ENCODE results near the gene RHEB. TPM values are rescaled to one million over a fixed set of nuclear protein-coding genes. Genes with fewer than 3 reads are reported as not detected.

The RHEB gene
- total and polyA plus RNA-seq, 2 of the 13 experiments (the other 11 are each of a cell fraction or from before 2014, with no cell fraction given): 55.0 to 77.6 TPM

- no peak for FAIRE-seq
- no TSS peak for BruUV-seq (replicated peaks)
- Histone ChIP-seq H3K4me1 (ENCODE audit: insufficient read depth, low read length) (peaks cover 25% of the 10 kb centered on the region), H3K9me3 (ENCODE audit: low read length) (no peaks in the 10 kb centered on the region), H3K9ac (ENCODE audit: insufficient read depth, low read depth, low read length) (no peak overlapping the region), H3K27me3 (ENCODE audit: control insufficient read depth in 1 of 2, insufficient read depth in 2 of 2, low read length in 2 of 2) (no peaks in the 10 kb centered on the region), H3K27ac (ENCODE audit: extremely low read length, insufficient read depth, low read length) (no peak overlapping the region), H3K4me2 (ENCODE audit: low read depth, low read length) (no peak overlapping the region), H3K4me3 (replicated peaks in 1 of 3; ENCODE audit: insufficient read depth in 1 of 3, low read depth in 2 of 3, low read length in 3 of 3) (no peak overlapping the region), H3K79me2 (ENCODE audit: insufficient read depth, low read length) (peaks cover 40% of the 10 kb centered on the region), H2AFZ (ENCODE audit: low read length) (no peak overlapping the region), H4K20me1 (ENCODE audit: insufficient read depth, low read length) (peaks cover 37% of the 10 kb centered on the region), H3K36me3 (replicated peaks in 1 of 2; ENCODE audit: control insufficient read depth in 1 of 2, insufficient read depth in 2 of 2, low read length in 2 of 2) (peaks cover 3 to 49% of the 10 kb centered on the region in 2 experiments; a peak in 3 of 5 replicates)
- ATAC-seq: no peak
- DNase-seq (ENCODE audit: low spot score): no peak
- TF ChIP-seq ZNF790 (CRISPR knock-in tag; IDR thresholded peaks at IDR 0.05; ENCODE audit: borderline replicate concordance) (no peak), ZBTB39 (CRISPR knock-in tag; IDR thresholded peaks at IDR 0.05) (no peak), ZNF383 (CRISPR knock-in tag; IDR thresholded peaks at IDR 0.05; ENCODE audit: borderline replicate concordance) (no peak), NCOA1 (CRISPR knock-in tag; IDR thresholded peaks at IDR 0.05) (no peak), ZNF350 (CRISPR knock-in tag; IDR thresholded peaks at IDR 0.05; ENCODE audit: borderline replicate concordance, low read depth) (no peak)
- TF ChIP-seq, protein P1, sequence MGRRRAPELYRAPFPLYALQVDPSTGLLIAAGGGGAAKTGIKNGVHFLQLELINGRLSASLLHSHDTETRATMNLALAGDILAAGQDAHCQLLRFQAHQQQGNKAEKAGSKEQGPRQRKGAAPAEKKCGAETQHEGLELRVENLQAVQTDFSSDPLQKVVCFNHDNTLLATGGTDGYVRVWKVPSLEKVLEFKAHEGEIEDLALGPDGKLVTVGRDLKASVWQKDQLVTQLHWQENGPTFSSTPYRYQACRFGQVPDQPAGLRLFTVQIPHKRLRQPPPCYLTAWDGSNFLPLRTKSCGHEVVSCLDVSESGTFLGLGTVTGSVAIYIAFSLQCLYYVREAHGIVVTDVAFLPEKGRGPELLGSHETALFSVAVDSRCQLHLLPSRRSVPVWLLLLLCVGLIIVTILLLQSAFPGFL (CRISPR knock-in tag; IDR thresholded peaks at IDR 0.05): no peak
- in situ Hi-C loops (cut with HindIII; ENCODE audit: extremely low pct_ligation_motif_present, low pct_unique_long_range_greater_than_20kb): no loop called here
- POLR2A ChIA-PET: no interaction called here
- intact Hi-C loops (cut with micrococcal nuclease; ENCODE audit: unreplicated experiment): no loop called here
- CTCF ChIA-PET (ENCODE audit: low intra/inter-chr PET ratio, low total read pairs): no interaction called here
- WGBS (ENCODE audit: low lambda C conversion rate): 96% methylated on average over 4 of the region's 4 CpGs
Measured at GRCh38 chr7:151490456-151491105, 29.1 kb downstream of the RHEB start.

All from HepG2 (cell line).